Measurements from ENCODE around the gene SCP2.
"Not testable (repeated sequence)": the region's sequence is repeated elsewhere in the genome, so short reads cannot be mapped to it uniquely, and the experiment has no call there.

SCP2 gene

DNA sequence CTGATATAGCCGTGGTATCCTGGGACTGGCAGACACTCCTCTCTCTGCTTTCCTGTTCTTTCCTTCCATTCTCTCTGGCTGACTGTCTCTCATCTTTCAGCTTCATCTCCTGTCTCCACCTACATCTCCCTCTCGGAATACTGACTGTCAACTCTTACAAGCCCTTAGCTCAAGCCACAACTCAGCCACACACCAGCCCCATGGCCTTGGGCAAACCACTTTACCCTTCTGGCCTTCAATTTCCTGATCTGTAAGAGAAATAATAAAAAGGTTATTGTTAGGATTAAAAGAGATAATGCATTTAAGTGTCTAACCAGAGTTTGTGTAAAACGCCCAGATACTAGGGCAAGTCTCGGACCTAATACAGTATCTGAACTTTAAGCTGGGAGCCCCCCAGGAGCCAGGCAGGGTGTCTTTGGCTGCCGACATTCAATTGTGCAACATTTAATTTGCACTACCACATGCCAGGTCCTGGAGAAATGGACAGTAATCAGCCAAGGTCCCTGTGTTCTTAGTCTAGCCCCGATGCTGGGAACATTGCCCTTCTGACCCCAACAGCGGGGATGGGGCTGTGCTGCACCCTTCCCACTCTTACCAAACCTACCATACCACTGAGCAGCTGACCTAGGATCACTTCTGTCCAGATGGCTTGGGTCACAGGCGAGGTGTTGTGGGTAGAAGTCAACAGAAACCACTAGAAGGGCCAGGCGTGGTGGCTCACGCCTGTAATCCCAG lies 10.7 kb upstream of the SCP2 start:
- no peak for DNase-seq (ENCODE audit: extremely low read depth in 1 of 2, low read depth in 1 of 2)

DNA sequence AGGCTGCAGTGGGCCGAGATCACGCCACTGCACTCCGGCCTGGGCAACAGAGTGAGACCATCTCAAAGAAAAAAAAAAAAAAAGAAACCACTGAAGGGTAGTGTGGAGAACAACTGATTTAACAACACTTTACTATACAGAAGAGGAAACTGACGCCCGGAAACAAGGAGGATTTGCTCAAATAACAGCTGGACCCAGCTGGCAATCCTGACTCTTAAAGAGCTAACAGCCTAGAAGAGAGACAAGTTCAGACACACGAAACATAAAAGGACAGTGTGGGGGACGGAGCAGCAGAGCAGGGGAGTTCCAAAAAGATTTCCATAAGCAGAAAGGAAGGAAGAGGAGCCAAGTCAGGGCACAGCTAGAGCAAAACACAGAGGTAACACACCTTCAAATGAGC lies 9.9 kb upstream of the SCP2 start:
- no peak for DNase-seq (ENCODE audit: extremely low read depth in 1 of 2, low read depth in 1 of 2)

DNA sequence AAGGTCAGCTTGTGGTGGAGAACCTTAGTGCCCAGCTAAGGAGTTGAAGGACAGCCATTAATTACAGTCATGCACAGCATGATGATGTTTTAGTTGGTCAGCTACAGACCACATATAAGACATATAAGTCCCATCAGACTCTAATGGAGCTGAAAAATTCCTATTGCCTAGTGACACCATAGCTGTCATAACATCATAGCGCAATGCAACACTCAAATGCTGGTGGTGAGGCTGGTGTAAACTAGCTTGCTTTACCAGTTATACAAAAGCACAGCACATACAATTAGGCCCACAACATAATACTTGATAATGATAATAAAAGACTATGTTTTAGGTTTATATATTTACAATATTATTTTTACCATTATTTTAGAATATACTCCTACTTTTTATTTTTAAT lies 9.5 kb upstream of the SCP2 start:
- DNase-seq (ENCODE audit: extremely low read depth in 1 of 2, low read depth in 1 of 2) = no peak

DNA sequence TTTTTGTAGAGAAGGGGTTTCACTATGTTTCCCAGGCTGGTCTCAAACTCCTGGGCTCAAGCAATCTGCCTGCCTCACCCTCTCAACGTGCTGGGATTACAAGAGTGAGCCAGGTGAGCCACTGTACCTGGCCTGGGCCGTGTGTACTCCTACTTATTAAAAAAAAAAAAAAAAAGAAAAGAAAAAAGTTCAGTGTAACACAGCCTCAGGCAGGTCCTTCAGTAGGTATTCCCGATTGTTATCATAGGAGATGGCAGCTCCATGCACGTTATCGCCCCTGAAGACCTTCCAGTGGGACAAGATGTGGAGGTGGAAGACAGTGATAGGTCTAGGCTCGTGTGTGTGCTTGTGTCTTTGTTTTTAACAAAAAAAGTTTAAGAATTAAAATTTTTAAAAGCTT lies 8.9 kb upstream of the SCP2 start:
- DNase-seq (ENCODE audit: extremely low read depth in 1 of 2, low read depth in 1 of 2) = no peak

DNA sequence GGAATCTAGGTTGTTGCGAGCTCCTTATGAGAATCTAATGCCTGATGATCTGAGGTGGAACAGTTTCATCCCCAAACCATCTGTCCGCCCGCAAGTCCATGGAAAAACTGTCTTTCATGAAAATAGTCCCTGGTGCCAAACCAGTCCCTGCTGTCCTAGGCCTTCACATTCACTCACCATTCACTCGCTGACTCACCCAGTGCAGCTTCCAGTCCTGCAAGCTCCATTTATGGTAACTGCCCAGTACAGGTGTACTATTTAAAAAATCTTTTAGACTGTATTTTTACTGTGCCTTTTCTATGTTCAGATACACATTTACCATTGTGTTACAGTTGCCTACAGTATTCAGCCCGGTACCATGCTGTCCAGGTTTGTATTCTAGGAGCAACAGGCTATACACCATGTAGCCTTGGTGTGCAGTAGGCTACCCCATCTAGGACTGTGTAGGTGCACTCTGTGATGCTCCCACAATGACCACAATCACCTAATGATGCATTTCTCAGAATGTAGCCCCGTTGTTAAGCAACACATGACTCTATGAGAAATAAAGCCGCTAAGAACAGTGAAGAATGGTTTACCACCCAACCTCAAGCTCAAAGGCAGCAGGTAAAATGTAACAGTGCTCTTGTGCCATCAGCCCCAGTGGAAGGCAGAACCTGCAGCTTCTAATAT lies 7.9 kb upstream of the SCP2 start:
- DNase-seq (ENCODE audit: extremely low read depth in 1 of 2, low read depth in 1 of 2) = no peak

DNA sequence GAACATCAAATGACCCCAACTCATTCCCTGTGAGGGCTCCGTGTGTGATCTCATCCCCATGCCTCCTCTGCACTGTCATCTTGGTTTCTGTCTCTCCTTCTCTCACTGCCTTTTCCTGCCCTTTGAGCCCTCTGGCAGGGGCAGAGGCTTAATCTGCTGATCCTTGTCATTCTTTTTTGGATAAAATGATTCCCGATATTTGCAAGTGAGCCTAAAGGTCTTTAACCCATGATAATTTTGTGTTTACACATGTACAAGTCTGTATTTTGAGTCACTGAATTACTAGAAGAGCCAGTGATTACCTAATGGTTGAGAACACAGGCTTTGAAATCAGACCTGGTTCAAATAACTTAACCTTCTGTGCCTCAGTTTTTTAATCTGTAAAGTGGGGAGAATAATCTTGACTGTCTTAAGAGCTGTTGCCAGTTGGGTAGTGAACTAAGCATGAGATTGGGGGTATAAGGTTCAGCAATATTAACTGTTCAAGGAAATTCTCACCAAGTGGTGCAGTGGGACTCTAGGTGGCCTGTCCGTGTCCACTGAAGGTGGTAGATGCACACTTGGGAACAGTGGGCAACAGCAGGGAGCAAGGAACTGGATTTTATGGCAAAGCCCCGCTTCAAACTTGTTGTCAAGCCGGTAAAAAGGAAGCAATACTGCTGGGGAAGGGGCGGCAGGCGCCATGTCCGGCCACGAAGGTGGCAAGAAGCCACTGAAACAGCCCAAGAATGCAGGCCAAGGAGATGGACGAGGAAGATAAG lies 7.2 kb upstream of the SCP2 start:
- DNase-seq (ENCODE audit: extremely low read depth in 1 of 2, low read depth in 1 of 2) = no peak

DNA sequence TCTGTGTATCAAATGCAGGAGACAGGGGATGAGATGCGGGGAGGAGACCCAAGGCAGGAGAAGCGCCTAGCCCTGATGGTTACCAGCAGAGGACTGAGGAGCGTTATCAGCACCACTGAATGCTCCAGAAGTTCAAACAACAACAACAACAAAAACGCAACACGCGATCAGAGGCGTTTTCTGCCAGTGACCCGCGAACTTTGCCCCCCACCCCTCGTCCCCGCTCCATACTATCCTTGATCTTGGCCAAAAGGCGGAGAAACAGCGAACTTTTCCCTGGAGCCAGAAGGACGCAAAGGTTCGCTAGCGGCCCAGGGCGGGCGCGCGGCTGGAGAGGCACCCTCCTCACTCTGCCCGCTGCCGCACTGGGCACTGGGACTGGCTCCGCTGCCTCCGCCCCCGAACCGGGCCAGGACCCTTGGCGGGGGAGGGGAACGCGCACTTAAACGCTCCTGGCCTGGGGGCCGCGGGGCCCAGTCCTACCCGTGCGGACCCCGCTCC lies 6.2 kb upstream of the SCP2 start:
- DNase-seq (ENCODE audit: extremely low read depth in 1 of 2, low read depth in 1 of 2) = no peak

DNA sequence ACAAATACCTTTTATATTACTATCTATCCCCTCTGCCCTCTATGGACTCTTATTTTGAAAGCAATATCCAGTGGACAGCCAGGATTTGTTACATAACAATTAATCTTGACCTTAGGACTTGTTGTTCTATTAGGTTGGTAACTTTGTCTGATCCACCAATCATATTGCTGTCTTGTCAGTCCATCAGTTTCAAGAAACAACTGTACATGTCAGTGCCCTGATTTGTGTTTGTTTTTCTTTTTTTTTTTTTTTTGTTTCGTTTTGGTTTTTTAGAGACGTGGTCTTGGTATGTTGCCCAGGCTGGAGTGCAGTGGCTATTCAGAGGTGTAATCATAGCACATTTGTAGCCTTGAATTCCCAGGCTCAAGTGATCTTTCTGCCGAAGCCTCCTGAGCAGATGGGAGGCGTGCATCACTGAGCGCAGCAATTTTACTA lies 1.5 kb upstream of the SCP2 start:
- DNase-seq (ENCODE audit: extremely low read depth in 1 of 2, low read depth in 1 of 2) = no peak

DNA sequence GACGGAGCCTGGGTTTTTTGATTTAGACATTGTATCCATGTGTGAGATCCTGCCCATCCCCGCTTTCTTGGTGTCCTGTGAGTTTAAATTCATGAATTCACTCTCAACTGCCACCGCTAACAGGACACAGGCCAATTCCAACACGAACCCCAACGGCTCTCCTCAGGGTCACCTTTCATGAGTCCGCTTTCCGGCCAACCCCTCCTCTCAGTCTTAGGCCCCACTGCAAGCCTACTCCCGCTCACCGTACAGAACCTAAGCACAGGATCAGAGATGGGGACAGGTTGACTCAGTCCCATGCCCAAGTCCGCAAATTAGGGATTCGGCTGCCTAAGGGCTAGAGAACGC lies 238 bp upstream of the SCP2 start:
- no peak for DNase-seq (ENCODE audit: extremely low read depth in 1 of 2, low read depth in 1 of 2)

DNA sequence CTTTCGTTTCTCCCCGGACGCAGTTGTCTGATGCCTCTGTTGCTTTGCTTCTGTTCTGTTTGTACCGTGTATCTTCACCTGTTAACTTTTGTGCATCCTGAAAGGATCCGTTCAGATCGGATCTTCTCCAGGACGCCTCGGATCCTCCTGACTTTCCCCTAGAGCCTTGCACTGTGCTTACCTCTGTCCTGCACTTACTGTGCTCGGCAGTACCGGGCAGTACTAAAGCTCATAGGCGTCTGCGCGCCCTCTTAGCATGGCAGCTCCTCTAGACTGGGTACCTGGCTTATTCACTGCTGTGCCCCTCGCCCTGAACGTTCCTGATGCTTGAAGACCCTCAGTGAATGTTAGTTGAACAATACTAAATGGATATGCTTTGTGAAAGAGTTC lies 934 bp downstream of the SCP2 start:
- no peak for DNase-seq (ENCODE audit: extremely low read depth in 1 of 2, low read depth in 1 of 2)

DNA sequence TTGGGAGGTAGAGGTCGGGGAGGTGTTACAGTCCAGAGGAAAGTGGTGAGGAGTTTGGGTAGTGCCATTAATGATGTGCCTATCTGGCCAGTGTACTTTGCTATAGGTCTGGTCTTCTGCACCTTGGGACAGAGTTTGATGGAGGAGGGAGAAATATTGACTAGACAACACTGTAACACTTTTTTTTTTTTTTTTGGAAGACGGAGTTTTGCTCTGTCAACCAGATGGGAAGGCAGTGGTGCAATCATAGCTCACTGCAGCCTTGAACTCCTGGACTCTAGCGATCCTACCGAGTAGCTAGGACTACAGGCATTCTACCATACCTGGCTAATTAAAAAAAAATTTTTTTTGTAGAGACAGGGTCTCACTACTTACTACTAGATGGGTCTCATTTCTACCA lies 1.9 kb downstream of the SCP2 start:
- no peak for DNase-seq (ENCODE audit: extremely low read depth in 1 of 2, low read depth in 1 of 2)

DNA sequence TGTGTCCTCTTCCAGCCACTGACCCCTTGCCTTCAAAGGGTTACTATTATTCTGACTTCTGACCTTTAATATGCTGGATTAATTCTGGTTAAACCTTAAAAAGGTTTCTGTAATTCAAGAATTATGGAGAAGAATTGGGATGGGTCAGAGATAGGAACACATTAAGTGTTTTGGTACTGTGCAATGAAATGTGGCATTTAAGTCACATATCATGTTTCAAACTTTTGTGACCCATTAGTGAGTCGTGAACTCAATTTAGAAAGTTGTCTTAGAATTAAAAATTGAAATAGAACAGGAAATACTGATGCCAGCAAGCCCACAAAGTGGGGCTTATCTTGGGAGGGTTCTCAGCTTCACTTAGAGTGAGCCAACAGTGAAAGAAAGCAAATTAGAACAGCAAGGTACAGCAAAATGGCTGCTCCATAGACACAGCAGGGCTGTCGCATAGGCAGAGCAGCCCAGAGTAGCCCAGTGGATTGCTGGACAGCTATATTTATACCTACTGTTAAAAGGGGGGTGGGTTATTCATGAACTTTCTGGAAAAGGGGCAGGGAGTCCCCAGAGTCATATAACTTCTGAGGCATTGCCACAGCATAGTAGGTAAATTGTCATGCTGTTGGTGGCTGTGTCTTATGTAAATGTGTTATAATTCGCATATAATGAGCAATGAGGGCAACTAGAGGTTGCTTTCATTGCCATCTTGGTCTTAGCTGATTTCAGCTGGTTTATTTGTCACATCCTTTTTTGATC lies 10.5 kb downstream of the SCP2 start:
- no peak for DNase-seq (ENCODE audit: extremely low read depth in 1 of 2, low read depth in 1 of 2)

DNA sequence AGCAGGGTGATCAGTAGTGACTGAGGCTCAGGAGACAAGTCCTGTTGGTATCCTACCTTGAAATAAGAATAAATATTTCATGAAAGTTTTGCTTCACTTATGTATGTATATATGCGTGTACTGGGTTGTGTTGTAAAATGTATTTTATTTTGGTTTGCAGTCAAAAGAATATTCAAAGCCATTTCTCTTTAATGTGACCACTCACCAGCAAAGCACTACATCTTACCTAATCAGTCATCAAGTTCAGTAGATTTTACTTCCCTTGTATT lies 11.0 kb downstream of the SCP2 start:
- no peak for DNase-seq (ENCODE audit: extremely low read depth in 1 of 2, low read depth in 1 of 2)

DNA sequence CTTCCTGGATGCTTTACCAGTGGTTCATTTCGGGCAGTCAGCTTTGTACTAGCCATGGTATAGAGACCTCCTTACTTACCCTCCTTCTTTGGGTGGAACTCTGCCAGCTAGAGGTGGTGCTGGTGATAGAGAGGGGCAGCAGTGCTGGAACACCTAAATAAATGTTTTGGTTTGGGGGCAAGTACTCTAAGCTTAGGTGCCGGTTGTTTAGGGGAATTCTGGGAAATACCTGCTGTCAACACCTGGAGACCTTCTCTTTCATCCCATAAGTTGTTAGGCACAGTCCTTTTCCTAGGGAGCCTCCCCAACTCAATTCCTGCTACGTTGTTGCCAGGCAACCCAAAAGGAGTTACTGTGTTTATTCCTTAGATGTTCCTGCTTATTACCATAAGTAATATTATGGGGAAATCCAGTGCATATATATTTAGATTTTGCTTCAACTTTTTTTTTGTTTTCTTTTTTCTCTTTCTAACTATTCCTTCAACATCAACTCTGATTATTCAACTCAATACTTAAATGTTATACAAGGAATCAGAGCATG lies 16.9 kb downstream of the SCP2 start:
- DNase-seq (ENCODE audit: extremely low read depth in 1 of 2, low read depth in 1 of 2) = no peak

DNA sequence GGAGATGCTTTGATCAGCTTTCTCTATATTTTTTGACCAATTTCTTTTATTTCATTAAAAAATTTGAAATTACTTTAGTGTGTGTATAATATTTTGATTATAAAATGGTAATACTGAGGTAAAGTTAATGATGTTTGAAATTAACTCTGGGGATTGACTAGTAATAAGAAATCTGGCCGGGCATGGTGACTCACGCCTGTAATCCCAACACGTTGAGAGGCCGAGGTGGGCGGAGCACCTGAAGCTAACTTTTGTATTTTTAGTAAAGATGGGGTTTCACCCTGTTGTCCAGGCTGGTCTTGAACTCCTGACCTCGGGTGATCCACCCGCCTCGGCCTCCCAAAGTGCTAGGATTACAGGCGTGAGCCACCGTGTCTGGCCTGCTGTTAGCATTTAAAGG lies 17.5 kb downstream of the SCP2 start:
- DNase-seq (ENCODE audit: extremely low read depth in 1 of 2, low read depth in 1 of 2) = no peak

DNA sequence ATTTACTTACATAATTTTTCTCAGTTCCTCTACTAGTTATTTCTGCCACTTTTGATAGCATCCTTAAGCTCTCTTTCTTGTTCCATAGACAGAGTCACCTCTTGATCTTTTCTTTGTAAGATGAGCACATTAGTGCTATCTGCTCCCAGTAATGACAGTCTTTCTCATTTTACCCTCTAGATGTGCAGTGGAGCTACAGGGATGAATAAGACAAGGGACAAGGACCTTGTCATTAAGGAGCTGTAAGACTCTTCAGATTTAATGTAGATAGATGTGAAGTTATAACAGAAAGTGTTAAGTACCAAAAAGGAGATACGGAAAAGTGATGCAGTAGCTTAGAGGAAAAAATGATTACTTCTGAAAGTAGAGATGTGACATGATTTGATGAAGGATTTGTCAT lies 20.4 kb downstream of the SCP2 start:
- no peak for DNase-seq (ENCODE audit: extremely low read depth in 1 of 2, low read depth in 1 of 2)

DNA sequence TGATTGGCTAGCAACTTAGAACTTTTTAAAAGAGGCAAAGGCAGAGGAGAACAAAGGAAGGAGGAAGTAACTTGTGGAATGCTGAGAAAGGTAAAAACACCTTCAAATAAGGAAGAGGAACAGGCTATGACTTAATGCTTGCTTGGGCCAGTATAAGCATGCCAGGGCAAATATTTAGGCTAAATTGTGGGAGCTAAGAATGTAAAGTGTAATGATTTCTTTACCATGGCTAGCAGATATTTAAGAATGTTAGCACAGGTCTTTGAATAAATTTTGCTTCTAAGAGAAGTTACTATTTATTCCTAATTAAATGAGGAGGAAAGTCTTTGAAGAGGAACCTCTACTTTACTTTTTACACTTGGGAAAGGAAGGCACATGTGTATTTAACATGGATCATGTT lies 22.5 kb downstream of the SCP2 start:
- not testable (repeated sequence) for DNase-seq (ENCODE audit: extremely low read depth in 1 of 2, low read depth in 1 of 2)

DNA sequence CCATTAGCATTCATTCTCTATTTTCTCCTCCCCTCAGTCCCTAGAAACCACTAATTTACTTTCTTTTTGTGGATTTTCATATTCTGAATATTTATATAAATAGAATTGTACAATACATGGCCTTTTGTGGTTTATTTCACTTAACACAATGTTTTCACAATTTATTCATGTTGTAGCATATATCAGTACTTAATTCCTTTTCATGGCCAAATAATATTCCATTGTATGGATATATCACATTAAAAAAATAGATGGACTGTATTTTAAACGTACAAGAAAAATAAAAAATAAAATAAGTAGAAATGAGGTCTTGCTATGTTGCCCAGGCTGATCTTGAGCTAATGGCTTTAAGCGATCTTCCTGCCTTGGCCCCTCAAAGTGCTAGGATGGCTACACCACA lies 25.0 kb downstream of the SCP2 start:
- no peak for DNase-seq (ENCODE audit: extremely low read depth in 1 of 2, low read depth in 1 of 2)

DNA sequence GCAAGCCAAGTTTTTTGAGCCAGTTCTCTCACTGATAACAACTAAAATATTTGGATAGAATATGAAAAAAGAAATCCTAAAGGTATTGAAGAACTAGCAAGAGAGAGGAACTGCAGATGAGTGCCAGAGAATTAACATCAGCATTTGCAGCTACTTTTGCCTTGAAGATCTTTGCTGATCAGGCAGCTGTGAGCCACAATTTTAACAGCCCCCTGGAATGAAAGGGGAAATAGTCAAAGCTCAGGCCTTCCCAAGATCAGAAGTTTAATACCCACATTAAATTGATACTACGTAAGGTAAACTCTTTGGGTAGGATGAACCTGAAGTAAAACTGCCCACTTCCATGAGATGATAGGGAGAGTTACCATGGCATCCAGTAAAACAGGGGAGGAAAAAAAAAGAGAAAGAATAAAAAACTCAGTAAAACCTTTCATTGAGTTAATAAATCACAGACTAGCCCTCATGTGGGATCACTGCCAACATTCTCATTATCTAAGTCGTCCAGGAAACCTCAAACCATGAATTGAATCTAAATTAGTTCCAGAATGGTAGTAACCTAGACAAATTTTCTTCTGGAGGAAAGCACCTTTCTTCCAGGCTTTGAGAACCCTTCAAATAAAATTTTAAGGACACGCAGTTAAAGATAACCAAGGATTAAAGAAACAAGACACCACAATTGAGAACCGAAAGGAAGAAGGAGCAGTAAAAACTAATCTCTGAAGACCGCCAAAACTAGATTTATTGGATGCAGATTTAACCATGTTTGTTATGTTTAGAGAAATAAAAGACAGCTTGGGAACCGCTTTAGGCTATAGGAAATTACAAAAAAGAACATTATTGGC lies 28.3 kb downstream of the SCP2 start:
- no peak for DNase-seq (ENCODE audit: extremely low read depth in 1 of 2, low read depth in 1 of 2)

DNA sequence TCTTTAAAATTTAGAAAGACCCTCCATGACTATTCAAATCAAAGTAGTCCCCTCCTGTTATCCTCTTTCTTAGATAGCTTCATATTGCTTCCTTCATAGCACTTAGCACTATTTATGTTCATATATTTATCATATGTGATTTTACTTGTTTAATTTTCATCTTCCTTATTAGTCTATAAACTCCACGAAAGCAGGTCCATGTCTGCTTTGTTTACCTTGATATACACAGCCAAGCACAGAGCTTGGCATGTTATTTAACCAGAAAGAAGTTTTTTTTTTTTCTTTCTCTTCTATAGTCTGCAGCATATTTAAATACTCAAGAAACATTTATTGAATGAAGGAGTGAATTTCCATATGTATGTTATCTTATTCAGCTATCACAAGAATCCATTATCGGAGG lies 36.0 kb downstream of the SCP2 start:
- no peak for DNase-seq (ENCODE audit: extremely low read depth in 1 of 2, low read depth in 1 of 2)

Data from stimulated activated CD8-positive, alpha-beta memory T cell treated with anti-CD3 and anti-CD28 coated beads, Interleukin-7, amount 100 ng/mL, for 48 hours (primary cell).